GM12878 (cell line): Measurements from ENCODE around the gene KBTBD7. TPM values are rescaled to one million over a fixed set of nuclear protein-coding genes. Genes with fewer than 3 reads are reported as not detected.

ENCODE experiments used
- ATAC-seq: fragments of 200-7000 bp; cut with Tn5 transposase; 3 replicates; pipeline ENCODE4 v1.9.1; 2020; ENCODE audit warnings: mild to moderate bottlenecking, moderate library complexity
- BruUV-seq: library from RNA; stranded (reverse); fragments of 400-500 nt; replicated peaks from 2 replicates; lab custom pipeline; 2021; lab: Mats Ljungman, UMichigan
- CTCF ChIA-PET: fragments of 300-600 bp; sonication (Branson Sonifier 250); formaldehyde crosslinking; extraction: SDS; loops from one replicate; lab custom pipeline; 2021; ENCODE audit warnings: inconsistent platforms; lab: Yijun Ruan, JAX
- POLR2A ChIA-PET: fragments of 350-600 bp; formaldehyde crosslinking; extraction: SDS; loops from one replicate; lab custom pipeline; 2021; ENCODE audit warnings: inconsistent platforms; lab: Charles Lee
- RAD21 ChIA-PET: fragments of 300-600 bp; sonication (Branson Sonifier 250); formaldehyde crosslinking; loops from one replicate; lab custom pipeline; 2023; ENCODE audit warnings: antibody characterized with exemption; ENCODE audit not compliant: unreplicated experiment; lab: Charles Lee
- SMC1A ChIA-PET: fragments of 300-600 bp; sonication (Branson Sonifier 250); formaldehyde crosslinking; loops from one replicate; lab custom pipeline; 2023; ENCODE audit not compliant: unreplicated experiment, uncharacterized antibody; lab: Charles Lee
- DNase-seq: peaks from one replicate; pipeline ENCODE4 v3.0.0-alpha.2; 2011; ENCODE audit warnings: low read depth, low spot score
- FAIRE-seq: peaks from 3 replicates; lab custom pipeline; 2011; peaks lifted over from hg19 to GRCh38; lab: Jason Lieb, UNC
- H2AFZ ChIP-seq: 2 replicates; pipeline ENCODE4 v1.6.0; 2011; ENCODE audit warnings: low read depth, low read length, control low read depth; ENCODE audit not compliant: control insufficient read depth
- H3K27ac ChIP-seq: 2 replicates; pipeline ENCODE4 v1.5.1; 2011; ENCODE audit warnings: control low read depth; ENCODE audit not compliant: control insufficient read depth, insufficient read depth
- H3K27me3 ChIP-seq, 2 experiments: replicated peaks in 1 of 2; 2 replicates each; pipeline versions ENCODE4 v1.6.0 to v1.6.1; 2011; ENCODE audit warnings: low read length in 1 of 2; ENCODE audit not compliant: control insufficient read depth in 2 of 2, insufficient read depth in 2 of 2
- H3K36me3 ChIP-seq, 2 experiments: 2 replicates each; pipeline ENCODE4 v1.5.1; 2011; ENCODE audit warnings: low read length in 1 of 2; ENCODE audit not compliant: control insufficient read depth in 2 of 2, insufficient read depth in 2 of 2
- H3K4me1 ChIP-seq: 2 replicates; pipeline ENCODE4 v1.6.1; 2011; ENCODE audit warnings: mild to moderate bottlenecking, low read length, moderate library complexity, mixed read lengths; ENCODE audit not compliant: control insufficient read depth, insufficient read depth
- H3K4me2 ChIP-seq: 2 replicates; pipeline ENCODE4 v1.6.0; 2011; ENCODE audit warnings: control low read depth; ENCODE audit not compliant: control insufficient read depth, insufficient read depth
- H3K4me3 ChIP-seq: fragments of 200-600 bp; sonication (generic); 2 replicates; pipeline ENCODE4 v1.5.1; 2016
- H3K79me2 ChIP-seq: 2 replicates; pipeline ENCODE4 v1.6.0; 2011; ENCODE audit warnings: low read length; ENCODE audit not compliant: control insufficient read depth, insufficient read depth
- H3K9ac ChIP-seq: 2 replicates; pipeline ENCODE4 v1.8.0; 2011; ENCODE audit warnings: low read length, control low read depth, mixed read lengths; ENCODE audit not compliant: control insufficient read depth, insufficient read depth
- H3K9me3 ChIP-seq: replicated peaks from 3 replicates; pipeline ENCODE4 v1.5.1; 2011; ENCODE audit warnings: mild to moderate bottlenecking, low read length; ENCODE audit not compliant: control insufficient read depth, insufficient read depth
- H4K20me1 ChIP-seq: 2 replicates; pipeline ENCODE4 v1.6.0; 2011; ENCODE audit not compliant: control insufficient read depth, insufficient read depth
- ATF7 ChIP-seq: fragments of 450-650 bp; IDR thresholded peaks from 2 replicates; pipeline ENCODE4 v1.6.1; 2016; ENCODE audit warnings: low read depth, mild to moderate bottlenecking
- BMI1 ChIP-seq: fragments of 450-650 bp; IDR thresholded peaks from 2 replicates; pipeline ENCODE4 v1.6.1; 2016; ENCODE audit warnings: mild to moderate bottlenecking, moderate library complexity, borderline replicate concordance
- CHD1 ChIP-seq: IDR thresholded peaks from 2 replicates; pipeline ENCODE4 v1.6.1; 2012; ENCODE audit warnings: low read depth, low read length, improper control_type of control experiment
- CUX1 ChIP-seq: IDR thresholded peaks from 2 replicates; pipeline ENCODE4 v1.6.1; 2012; ENCODE audit warnings: improper control_type of control experiment, low read depth, low read length; ENCODE audit not compliant: insufficient replicate concordance
- DPF2 ChIP-seq: fragments of 450-650 bp; IDR thresholded peaks from 2 replicates; pipeline ENCODE4 v1.6.1; 2017; ENCODE audit warnings: mild to moderate bottlenecking
- KDM1A ChIP-seq: fragments of 200-600 bp; sonication (generic); IDR thresholded peaks from 2 replicates; pipeline ENCODE4 v1.6.1; 2016; ENCODE audit warnings: borderline replicate concordance
- MYB ChIP-seq: fragments of 150-350 bp; IDR thresholded peaks from 2 replicates; pipeline ENCODE4 v1.6.1; 2014; ENCODE audit warnings: mild to moderate bottlenecking, low read depth, low read length, borderline replicate concordance
- NFIC ChIP-seq: IDR thresholded peaks from 2 replicates; pipeline ENCODE4 v1.6.1; 2012; ENCODE audit warnings: low read depth, mild to moderate bottlenecking, inconsistent platforms, low read length, moderate library complexity
- NR2C1 ChIP-seq: fragments of 450-650 bp; IDR thresholded peaks from 2 replicates; pipeline ENCODE4 v1.6.1; 2017; ENCODE audit warnings: antibody characterized with exemption, mild to moderate bottlenecking, moderate library complexity
- PAX5 ChIP-seq: IDR thresholded peaks from 2 replicates; pipeline ENCODE4 v1.6.1; 2011; ENCODE audit warnings: low read depth, low read length, borderline replicate concordance
- RUNX3 ChIP-seq: IDR thresholded peaks from 2 replicates; pipeline ENCODE4 v1.6.1; 2012; ENCODE audit warnings: low read length, inconsistent platforms
- TCF7 ChIP-seq: IDR thresholded peaks from 2 replicates; pipeline ENCODE4 v1.6.1; 2014; ENCODE audit warnings: antibody characterized with exemption, borderline replicate concordance
- WRNIP1 ChIP-seq: IDR thresholded peaks from 2 replicates; pipeline ENCODE4 v1.6.1; 2011; ENCODE audit warnings: low read depth, low read length, improper control_type of control experiment, borderline replicate concordance
- ZBTB4 ChIP-seq: fragments of 450-650 bp; formaldehyde crosslinking; IDR thresholded peaks from 2 replicates; pipeline ENCODE4 v1.4.0; 2022; ENCODE audit warnings: mild to moderate bottlenecking, moderate library complexity
- WGBS: methylation state at CpG from one replicate; pipeline ENCODE4 v1.1.6; 2016; ENCODE audit warnings: low lambda C conversion rate; ENCODE audit not compliant: insufficient replicate concordance, insufficient coverage; ENCODE audit errors: missing lambda C conversion rate; 5-methylcytosine and 5-hydroxymethylcytosine counted together
- in situ Hi-C: fragments of 300-500 bp; cut with MboI; formaldehyde crosslinking; loops from 9 replicates; pipeline ENCODE4 v1.14.3; 2018; ENCODE audit warnings: mixed read lengths
- intact Hi-C: fragments of 100-400 bp; cut with micrococcal nuclease; formaldehyde crosslinking; loops from one replicate; pipeline ENCODE4 v1.14.2; 2022; ENCODE audit not compliant: unreplicated experiment
- polyA plus RNA-seq, 11 experiments: library from polyadenylated mRNA; depleted of rRNA in 4 of 11; unstranded in 6 of 11; stranded (reverse) in 5 of 11; fragments of >200 nt; fragmentation: Nextera tagmentation in 4 of 11; fragmentation: Illumina TruSeq in 1 of 11; extraction: Ambion mirVana in 4 of 11; extraction: Trizol in 1 of 11; gene quantifications; 1 replicate in 1 of 11; 2 replicates in 10 of 11; pipeline versions ENCODE4 v1.2.1 to v1.2.3, GENCODE V29; 2011 to 2016; ENCODE audit warnings: inconsistent platforms in 2 of 11, missing spikeins in 2 of 11, low read depth in 1 of 11
- total RNA-seq, 4 experiments: library from RNA; depleted of rRNA in 3 of 4; stranded (reverse); fragments of >200 nt in 3 of 4; fragmentation: Illumina TruSeq in 1 of 4; extraction: Trizol in 1 of 4; gene quantifications; 2 replicates each; pipeline versions ENCODE4 v1.2.1 to v1.2.3, GENCODE V29; 2013 to 2021
- TF ChIP-seq, protein P1 (sequence below): IDR thresholded peaks from 2 replicates; pipeline ENCODE4 v1.6.1; 2012; ENCODE audit warnings: low read depth, low read length, improper control_type of control experiment

KBTBD7 gene
- total and polyA plus RNA-seq, 10 of the 15 experiments (the other 5 are each of a cell fraction or from before 2014, with no cell fraction given), result 1.8 to 6.0 (median 4.3) TPM

- H4K20me1 ChIP-seq, result no peaks in the 10 kb centered on the region
- DNase-seq (no peak), FAIRE-seq (no peak), ATAC-seq (no peak)
- H3K9ac ChIP-seq, result no peak overlapping the region
- no peak overlapping the region for H3K27ac ChIP-seq
- H3K79me2 ChIP-seq, result no peaks in the 10 kb centered on the region
- RAD21 ChIA-PET, result no interaction called here
- no peak overlapping the region for H2AFZ ChIP-seq
- SMC1A ChIA-PET, result interaction anchor here (1.0 kb wide), 1 partner anchor 10 kb away, joined by 3 read pairs; no protein-coding TSS in a partner anchor
- CTCF ChIA-PET, result no interaction called here
- no peak overlapping the region for H3K4me3 ChIP-seq
- POLR2A ChIA-PET, result interaction anchor here (1.4 kb wide), 1 partner anchor 10 kb away, joined by 3 read pairs; no protein-coding TSS in a partner anchor
- intact Hi-C loops (no loop called here), in situ Hi-C loops (no loop called here)
- H3K36me3 ChIP-seq, result no peaks in the 10 kb centered on the region
- H3K9me3 ChIP-seq, result no peaks in the 10 kb centered on the region
- no TSS peak for BruUV-seq
- H3K27me3 ChIP-seq, result no peaks in the 10 kb centered on the region
- H3K4me1 ChIP-seq, result no peaks in the 10 kb centered on the region
- WGBS, result 78% methylated on average over 3 of the region's 3 CpGs
- H3K4me2 ChIP-seq, result no peak overlapping the region
- no peak for TF ChIP-seq PAX5
- no peak for TF ChIP-seq BMI1
- TF ChIP-seq KDM1A, result no peak
- no peak for TF ChIP-seq TCF7
- TF ChIP-seq RUNX3, result no peak
- TF ChIP-seq CHD1, result no peak
- TF ChIP-seq, protein P1, sequence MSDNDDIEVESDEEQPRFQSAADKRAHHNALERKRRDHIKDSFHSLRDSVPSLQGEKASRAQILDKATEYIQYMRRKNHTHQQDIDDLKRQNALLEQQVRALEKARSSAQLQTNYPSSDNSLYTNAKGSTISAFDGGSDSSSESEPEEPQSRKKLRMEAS, result no peak
- no peak for TF ChIP-seq NFIC
- TF ChIP-seq MYB, result no peak
- no peak for TF ChIP-seq NR2C1
- no peak for TF ChIP-seq ATF7
- TF ChIP-seq WRNIP1, result no peak
- TF ChIP-seq CUX1, result no peak
- no peak for TF ChIP-seq DPF2
- TF ChIP-seq ZBTB4 (CRISPR knock-in tag), result no peak
Measured at GRCh38 chr13:41186481-41186880, 7.9 kb downstream of the KBTBD7 start.
